HUES48 (cell line): ENCODE data around the gene OR10G2.

ENCODE experiments used
- H3K27ac ChIP-seq: one replicate; pipeline ENCODE4 v1.7.0; 2013; ENCODE audit warnings: low read depth, low read length, inconsistent platforms
- H3K27me3 ChIP-seq: 2 replicates; pipeline ENCODE4 v1.6.1; 2013; ENCODE audit warnings: mild to moderate bottlenecking, low read length; ENCODE audit not compliant: control insufficient read depth, insufficient read depth
- H3K36me3 ChIP-seq: 2 replicates; pipeline ENCODE4 v1.6.1; 2013; ENCODE audit warnings: low read length; ENCODE audit not compliant: control insufficient read depth, insufficient read depth
- H3K4me1 ChIP-seq: 2 replicates; pipeline ENCODE4 v1.6.1; 2013; ENCODE audit warnings: mild to moderate bottlenecking, low read length; ENCODE audit not compliant: control insufficient read depth, insufficient read depth
- H3K4me3 ChIP-seq: 2 replicates; pipeline ENCODE4 v1.5.1; 2013; ENCODE audit warnings: mild to moderate bottlenecking, low read depth, low read length
- H3K9ac ChIP-seq: 2 replicates; pipeline ENCODE4 v1.6.1; 2013; ENCODE audit warnings: mild to moderate bottlenecking, low read depth, low read length, moderate library complexity
- H3K9me3 ChIP-seq: 2 replicates; pipeline ENCODE4 v1.6.1; 2013; ENCODE audit warnings: low read length; ENCODE audit not compliant: control insufficient read depth, insufficient read depth

Gene OR10G2

DNA sequence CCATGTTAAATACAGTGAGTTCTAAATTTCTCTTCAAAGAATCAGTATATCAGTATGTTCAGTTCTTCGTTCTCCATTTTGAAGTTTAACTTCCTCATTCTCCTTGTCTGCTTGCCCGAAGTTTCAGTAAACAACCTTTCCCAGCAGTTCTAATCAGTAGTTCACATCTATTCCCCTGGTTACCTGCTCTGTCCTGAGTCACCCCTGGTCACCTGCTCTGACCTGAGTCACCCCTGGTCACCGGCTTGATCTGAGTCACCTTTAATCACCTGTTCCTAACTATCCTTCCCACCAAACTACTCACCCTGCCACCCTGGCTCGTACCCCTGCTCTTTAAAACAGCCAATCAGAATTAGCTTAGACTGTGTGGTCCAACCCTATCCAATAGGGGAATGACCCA is 45.4 kb downstream of the OR10G2 start:
- H3K36me3 ChIP-seq: no peaks in the 10 kb centered on the region
- peaks cover 9% of the 10 kb centered on the region; the same call in 1 of the 2 replicates for H3K9me3 ChIP-seq
- H3K27ac ChIP-seq: no peak overlapping the region
- no peaks in the 10 kb centered on the region for H3K27me3 ChIP-seq
- H3K4me3 ChIP-seq: no peak overlapping the region
- no peak overlapping the region for H3K9ac ChIP-seq
- no peaks in the 10 kb centered on the region for H3K4me1 ChIP-seq
